Thymus (tissue), 11 donors: ENCODE data around the gene ASB4. TPM values are rescaled to one million over a fixed set of nuclear protein-coding genes. Genes with fewer than 3 reads are reported as not detected.

Source experiments
- DNase-seq, 9 donors: peaks; one replicate each; pipeline ENCODE4 v3.0.0-alpha.2; 2013; ENCODE audit warnings: low spot score in 9 of 9, low read depth in 6 of 9, missing footprints in 1 of 9
- H3K27ac ChIP-seq, 2 donors: one replicate each; pipeline ENCODE4 v1.5.1; 2013; ENCODE audit warnings: control low read depth in 1 of 2, low read depth in 1 of 2, low read length in 1 of 2, mild to moderate bottlenecking in 1 of 2, moderate library complexity in 1 of 2
- H3K27me3 ChIP-seq, 2 donors: one replicate each; pipeline ENCODE4 v1.5.1; 2013; ENCODE audit warnings: low read length in 1 of 2; ENCODE audit not compliant: control insufficient read depth in 2 of 2, insufficient read depth in 1 of 2
- H3K36me3 ChIP-seq, 2 donors: one replicate each; pipeline ENCODE4 v1.5.1; 2013; ENCODE audit warnings: low read length in 1 of 2, mild to moderate bottlenecking in 1 of 2, moderate library complexity in 1 of 2; ENCODE audit not compliant: control insufficient read depth in 2 of 2, insufficient read depth in 2 of 2
- H3K4me1 ChIP-seq, 2 donors: one replicate each; pipeline ENCODE4 v1.5.1; 2013; ENCODE audit warnings: low read length in 2 of 2; ENCODE audit not compliant: control insufficient read depth in 2 of 2, insufficient read depth in 2 of 2
- H3K4me3 ChIP-seq, 2 donors: one replicate each; pipeline ENCODE4 v1.5.1; 2013; ENCODE audit warnings: low read length in 2 of 2, control low read depth in 1 of 2, mild to moderate bottlenecking in 1 of 2
- H3K9me3 ChIP-seq, 2 donors: one replicate each; pipeline ENCODE4 v1.5.1; 2013; ENCODE audit warnings: low read length in 1 of 2, mild to moderate bottlenecking in 1 of 2; ENCODE audit not compliant: control insufficient read depth in 2 of 2, insufficient read depth in 1 of 2
- WGBS: extraction: QIAGEN DNeasy Blood & Tissue Kit; methylation state at CpG from one replicate; pipeline ENCODE4 v1.1.7; 2013; 5-methylcytosine and 5-hydroxymethylcytosine counted together
- polyA plus RNA-seq: library from polyadenylated mRNA; stranded (reverse); fragments of 200-250 nt; gene quantifications from one replicate; pipeline ENCODE4 v1.2.3, GENCODE V29; 2013
- total RNA-seq: library from RNA; stranded (reverse); fragments of 120-200 nt; gene quantifications from one replicate; pipeline ENCODE4 v1.2.4, GENCODE V29; 2013
- donor health status: healthy.

ASB4 gene
- total and polyA plus RNA-seq, 2 donors = 0.38 to 0.98 TPM

DNA sequence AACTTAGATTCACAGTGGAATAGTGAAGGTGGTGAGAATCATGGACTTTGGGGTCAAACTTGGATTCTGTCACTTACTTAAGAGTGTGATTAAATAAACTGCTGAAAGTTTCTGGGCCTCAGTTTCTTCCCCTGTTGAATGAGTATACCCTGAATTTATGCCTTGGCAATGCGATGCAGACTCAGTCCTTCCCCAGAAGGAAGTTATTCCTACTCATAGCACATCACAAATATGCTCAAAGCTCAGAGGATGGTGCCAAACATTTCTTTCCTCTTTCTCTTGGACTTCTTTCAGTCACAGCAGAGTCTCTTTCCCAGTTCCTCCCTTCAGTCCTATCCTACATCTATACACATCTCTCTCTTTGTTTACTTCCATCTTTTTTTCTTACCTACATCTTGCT is 45.1 kb downstream of the ASB4 start:
- Histone ChIP-seq H3K4me1 (no peaks in the 10 kb centered on the region), H3K27ac (no peak overlapping the region), H3K9me3 (peaks cover 0 to 4% of the 10 kb centered on the region in 2 donors), H3K27me3 (no peaks in the 10 kb centered on the region), H3K36me3 (no peaks in the 10 kb centered on the region), H3K4me3 (no peak overlapping the region)
- no peak for DNase-seq
- WGBS = 98% methylated on average over 1 of the region's 1 CpG

DNA sequence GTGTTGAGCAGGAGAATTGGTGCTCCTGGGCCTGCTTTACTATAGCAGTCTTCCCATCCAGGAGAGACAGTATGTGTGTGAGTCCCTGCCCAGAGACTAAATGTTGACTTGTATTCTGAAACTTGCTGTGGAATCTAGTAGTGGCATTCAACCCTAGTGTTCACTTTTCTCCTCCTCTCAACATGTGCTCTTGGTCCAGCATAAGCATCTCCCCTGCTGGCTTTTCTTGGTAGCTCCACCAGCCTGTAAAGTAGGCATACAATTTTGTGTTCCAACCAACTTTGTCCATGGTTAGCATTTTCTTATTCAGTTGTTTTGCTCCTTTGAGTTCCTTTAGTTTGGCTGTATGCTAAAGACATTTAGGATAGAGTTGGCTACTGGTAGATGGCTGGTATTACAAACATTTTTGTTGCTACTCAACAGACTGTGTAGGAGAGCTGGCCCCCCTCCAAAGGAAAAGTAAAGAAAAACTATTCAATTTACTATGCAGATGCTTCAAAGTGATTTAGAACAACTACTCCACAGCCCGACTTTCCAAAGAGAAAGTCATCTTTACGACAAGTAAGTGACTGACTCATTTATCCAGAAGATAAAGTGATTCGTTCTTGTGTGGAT is 46.0 kb downstream of the ASB4 start:
- Histone ChIP-seq H3K4me1 (no peaks in the 10 kb centered on the region), H3K36me3 (no peaks in the 10 kb centered on the region), H3K27me3 (no peaks in the 10 kb centered on the region), H3K27ac (no peak overlapping the region), H3K9me3 (peaks cover 0 to 4% of the 10 kb centered on the region in 2 donors), H3K4me3 (no peak overlapping the region)
- no peak for DNase-seq
- WGBS = 95% methylated on average over 3 of the region's 3 CpGs

DNA sequence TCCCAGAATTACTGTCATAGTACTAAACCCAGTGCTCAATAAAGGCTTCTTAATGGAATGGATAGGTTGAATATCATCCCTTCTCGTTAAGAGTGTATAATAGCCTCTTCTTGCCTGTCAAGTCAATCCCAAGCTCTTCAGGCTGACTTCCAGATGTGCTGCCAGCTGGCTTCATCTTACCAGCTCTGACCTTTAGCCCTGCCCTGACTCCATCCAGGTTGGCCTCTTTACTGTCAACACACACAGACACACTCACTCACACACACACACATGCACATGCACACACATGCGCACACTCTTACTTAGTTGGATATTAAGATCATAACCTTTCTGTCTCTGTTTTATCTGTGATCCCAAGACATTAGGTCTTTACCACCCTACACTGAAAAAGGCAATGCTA is 49.1 kb downstream of the ASB4 start:
- H3K27ac ChIP-seq = no peak overlapping the region
- H3K9me3 ChIP-seq = no peaks in the 10 kb centered on the region
- no peaks in the 10 kb centered on the region for H3K27me3 ChIP-seq
- H3K4me3 ChIP-seq = no peak overlapping the region
- no peaks in the 10 kb centered on the region for H3K4me1 ChIP-seq
- H3K36me3 ChIP-seq = no peaks in the 10 kb centered on the region
- 89% methylated on average over 2 of the region's 2 CpGs for WGBS
- no peak for DNase-seq

DNA sequence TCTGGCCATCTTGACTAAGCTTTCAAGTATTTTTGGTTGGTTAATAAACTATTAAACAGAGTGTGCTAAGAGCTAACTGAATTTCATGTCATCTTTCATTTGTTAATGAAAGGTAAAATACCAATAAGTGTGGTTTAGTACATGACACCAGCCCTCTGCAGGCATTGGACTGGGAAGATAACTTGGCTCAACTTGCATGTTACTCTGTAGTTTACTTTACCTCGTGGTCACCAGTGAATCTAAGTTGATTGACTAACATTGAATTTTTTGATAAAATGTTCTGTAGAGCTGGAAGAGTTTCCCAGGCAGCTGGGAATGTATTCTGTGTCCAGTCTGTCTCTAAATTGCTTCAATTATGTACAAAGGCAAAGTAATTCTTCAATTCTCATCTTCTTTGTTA is 49.9 kb downstream of the ASB4 start:
- Histone ChIP-seq H3K27me3 (no peaks in the 10 kb centered on the region), H3K4me3 (no peak overlapping the region), H3K9me3 (no peaks in the 10 kb centered on the region), H3K36me3 (no peaks in the 10 kb centered on the region), H3K27ac (no peak overlapping the region), H3K4me1 (no peaks in the 10 kb centered on the region)
- 52% methylated on average over 1 of the region's 1 CpG for WGBS
- no peak for DNase-seq

- 97% methylated on average over 2 of the region's 2 CpGs for WGBS
Measured at GRCh38 chr7:95536656-95537311, 51.0 kb downstream of the ASB4 start.

GRCh38 chr7:95537468-95537867 is 51.7 kb downstream of the ASB4 start:
- no peak overlapping the region for H3K4me3 ChIP-seq
- DNase-seq = no peak
- no peaks in the 10 kb centered on the region for H3K36me3 ChIP-seq
- no peak overlapping the region for H3K27ac ChIP-seq
- H3K27me3 ChIP-seq = no peaks in the 10 kb centered on the region
- H3K9me3 ChIP-seq = no peaks in the 10 kb centered on the region
- H3K4me1 ChIP-seq = no peaks in the 10 kb centered on the region
- WGBS = 94% methylated on average over 2 of the region's 2 CpGs

More at GRCh38 chr7:95536656-95537311, 51.0 kb downstream of the ASB4 start:
- Histone ChIP-seq H3K27ac (no peak overlapping the region), H3K9me3 (no peaks in the 10 kb centered on the region), H3K36me3 (no peaks in the 10 kb centered on the region), H3K4me1 (no peaks in the 10 kb centered on the region), H3K4me3 (no peak overlapping the region), H3K27me3 (no peaks in the 10 kb centered on the region)
- no peak for DNase-seq

DNA sequence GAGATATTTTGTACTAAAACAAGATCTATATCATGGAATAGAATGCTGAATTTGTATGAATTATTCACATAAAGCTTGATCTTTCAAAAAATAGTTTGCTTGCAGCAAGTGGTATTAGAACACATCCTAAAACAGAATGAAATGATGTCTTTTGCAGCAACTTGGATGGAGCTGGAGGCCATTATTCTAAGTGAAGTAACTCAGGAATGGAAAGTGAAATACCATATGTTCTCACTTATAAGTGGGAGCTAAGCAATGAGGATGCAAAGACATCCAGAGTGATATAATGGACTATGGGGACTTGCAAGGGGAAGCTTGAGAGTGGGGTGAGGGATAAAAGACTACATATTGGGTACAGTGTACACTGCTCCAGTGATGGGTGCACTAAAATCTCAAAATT is 53.7 kb downstream of the ASB4 start:
- no peak overlapping the region for H3K27ac ChIP-seq
- no peaks in the 10 kb centered on the region for H3K27me3 ChIP-seq
- H3K4me1 ChIP-seq = no peaks in the 10 kb centered on the region
- H3K36me3 ChIP-seq = no peaks in the 10 kb centered on the region
- no peaks in the 10 kb centered on the region for H3K9me3 ChIP-seq
- H3K4me3 ChIP-seq = no peak overlapping the region
- DNase-seq = no peak

DNA sequence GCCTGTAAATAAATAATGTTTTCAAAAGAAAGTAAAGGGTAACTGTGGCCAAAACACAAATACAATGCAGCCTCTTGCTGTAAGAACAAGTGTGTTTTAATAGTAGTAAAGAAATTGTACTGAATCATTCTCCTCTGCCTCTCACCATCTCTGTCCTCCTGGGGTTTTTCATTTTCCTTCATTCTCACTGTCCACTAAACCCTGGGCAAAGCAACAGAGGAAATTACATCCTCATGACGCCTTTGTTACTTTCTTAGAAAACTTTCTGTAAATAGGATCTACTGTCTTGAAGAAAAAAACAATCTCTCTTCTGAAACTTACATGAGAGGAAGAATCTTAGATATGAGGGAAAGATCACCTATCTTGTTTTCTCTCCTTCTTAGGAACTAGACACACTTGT is 54.6 kb downstream of the ASB4 start:
- Histone ChIP-seq H3K4me3 (no peak overlapping the region), H3K4me1 (no peaks in the 10 kb centered on the region), H3K36me3 (no peaks in the 10 kb centered on the region), H3K27ac (no peak overlapping the region), H3K9me3 (no peaks in the 10 kb centered on the region), H3K27me3 (no peaks in the 10 kb centered on the region)
- 91% methylated on average over 1 of the region's 1 CpG for WGBS
- DNase-seq = no peak

- H3K27ac ChIP-seq = no peak overlapping the region
- no peaks in the 10 kb centered on the region for H3K27me3 ChIP-seq
- DNase-seq = no peak
- H3K9me3 ChIP-seq = no peaks in the 10 kb centered on the region
- no peak overlapping the region for H3K4me3 ChIP-seq
- H3K4me1 ChIP-seq = no peaks in the 10 kb centered on the region
- no peaks in the 10 kb centered on the region for H3K36me3 ChIP-seq
- WGBS = 96% methylated on average over 6 of the region's 6 CpGs
Measured at GRCh38 chr7:95543312-95543711, 57.6 kb downstream of the ASB4 start.
